GM20000 (cell line): ENCODE results near the gene DMRT3.

Source experiments
- DNase-seq: peaks from one replicate; pipeline ENCODE4 v3.0.0; 2012; ENCODE audit warnings: low spot score
- CTCF ChIP-seq: IDR thresholded peaks from 2 replicates; pipeline ENCODE4 v1.5.1; 2012; ENCODE audit warnings: mild to moderate bottlenecking, control low read depth; ENCODE audit errors: extremely low read depth, missing control alignments

The DMRT3 gene

GRCh38 chr9:970151-970996 lies 6.1 kb upstream of the DMRT3 start:
- no peak for TF ChIP-seq CTCF
- no peak for DNase-seq

- TF ChIP-seq CTCF = no peak
- peak; percentile 41 for DNase-seq
These were observed 4.5 kb upstream of the DMRT3 start for GRCh38 chr9:971901-972500.

GRCh38 chr9:972501-973294 lies 3.8 kb upstream of the DMRT3 start:
- DNase-seq = no peak
- no peak for TF ChIP-seq CTCF

- TF ChIP-seq CTCF = no peak
- DNase-seq = peak; percentile 33
These were observed 3.1 kb upstream of the DMRT3 start for GRCh38 chr9:973295-973834.

GRCh38 chr9:974031-974995 lies 2.1 kb upstream of the DMRT3 start:
- DNase-seq = no peak
- TF ChIP-seq CTCF = no peak

- no peak for TF ChIP-seq CTCF
- no peak for DNase-seq
These were observed 1.3 kb upstream of the DMRT3 start for GRCh38 chr9:974996-975739.
